Trophoblast cell (in vitro differentiated cells and primary cell): ENCODE results near the gene PSD2.

ENCODE experiments used
- DNase-seq, 2 donors: peaks; one replicate each; pipeline ENCODE4 v3.0.0-alpha.2; 2016
- H2AFZ ChIP-seq: 2 replicates; pipeline ENCODE4 v1.6.1; 2013; ENCODE audit warnings: low read length, moderate library complexity, mild to moderate bottlenecking; ENCODE audit not compliant: insufficient read depth, poor library complexity
- H2AK5ac ChIP-seq: 2 replicates; pipeline ENCODE4 v1.6.1; 2013; ENCODE audit warnings: mild to moderate bottlenecking, low read length
- H2BK120ac ChIP-seq: 2 replicates; pipeline ENCODE4 v1.6.1; 2013; ENCODE audit warnings: low read length, mild to moderate bottlenecking, moderate library complexity; ENCODE audit not compliant: insufficient read depth, poor library complexity
- H2BK12ac ChIP-seq: 2 replicates; pipeline ENCODE4 v1.6.1; 2013; ENCODE audit warnings: mild to moderate bottlenecking, low read length, moderate library complexity
- H2BK5ac ChIP-seq: 2 replicates; pipeline ENCODE4 v1.6.1; 2013; ENCODE audit warnings: low read length, low read depth, moderate library complexity, mild to moderate bottlenecking; ENCODE audit not compliant: poor library complexity
- H3K14ac ChIP-seq: 2 replicates; pipeline ENCODE4 v1.6.1; 2013; ENCODE audit warnings: mild to moderate bottlenecking, low read length
- H3K18ac ChIP-seq: 2 replicates; pipeline ENCODE4 v1.6.1; 2013; ENCODE audit warnings: mild to moderate bottlenecking, low read length
- H3K23ac ChIP-seq: 2 replicates; pipeline ENCODE4 v1.6.1; 2013; ENCODE audit warnings: low read length
- H3K27ac ChIP-seq: 2 replicates; pipeline ENCODE4 v1.5.1; 2013; ENCODE audit warnings: low read depth, mild to moderate bottlenecking, inconsistent platforms, low read length, moderate library complexity
- H3K27me3 ChIP-seq: 2 replicates; pipeline ENCODE4 v1.6.1; 2013; ENCODE audit warnings: inconsistent platforms, mild to moderate bottlenecking, low read length, moderate library complexity; ENCODE audit not compliant: insufficient read depth
- H3K36me3 ChIP-seq, 2 experiments: 1 replicate in 1 of 2; 2 replicates in 1 of 2; pipeline ENCODE4 v1.6.1; 2013; ENCODE audit warnings: low read length in 2 of 2, mild to moderate bottlenecking in 2 of 2, moderate library complexity in 1 of 2; ENCODE audit not compliant: insufficient read depth in 2 of 2, control insufficient read depth in 1 of 2
- H3K4ac ChIP-seq: 2 replicates; pipeline ENCODE4 v1.6.1; 2013; ENCODE audit warnings: low read depth, mild to moderate bottlenecking, low read length, moderate library complexity
- H3K4me1 ChIP-seq, 2 experiments: 1 replicate in 1 of 2; 2 replicates in 1 of 2; pipeline ENCODE4 v1.6.1; 2013; ENCODE audit warnings: low read length in 2 of 2, mild to moderate bottlenecking in 2 of 2, moderate library complexity in 1 of 2; ENCODE audit not compliant: insufficient read depth in 2 of 2, control insufficient read depth in 1 of 2
- H3K4me2 ChIP-seq: 2 replicates; pipeline ENCODE4 v1.6.1; 2013; ENCODE audit warnings: inconsistent platforms, mild to moderate bottlenecking, low read length, moderate library complexity
- H3K4me3 ChIP-seq: 2 replicates; pipeline ENCODE4 v1.5.1; 2013; ENCODE audit warnings: mild to moderate bottlenecking, low read depth, low read length, inconsistent platforms
- H3K79me1 ChIP-seq: one replicate; pipeline ENCODE4 v1.6.1; 2013; ENCODE audit warnings: low read length
- H3K79me2 ChIP-seq: 2 replicates; pipeline ENCODE4 v1.6.1; 2013; ENCODE audit warnings: low read length, mild to moderate bottlenecking; ENCODE audit not compliant: control insufficient read depth, insufficient read depth, poor library complexity
- H3K9ac ChIP-seq: 2 replicates; pipeline ENCODE4 v1.6.1; 2013; ENCODE audit warnings: mild to moderate bottlenecking, low read length
- H3K9me3 ChIP-seq: 2 replicates; pipeline ENCODE4 v1.6.1; 2013; ENCODE audit warnings: low read depth, mild to moderate bottlenecking, control low read depth, inconsistent platforms, low read length; ENCODE audit not compliant: insufficient read depth
- H4K12ac ChIP-seq: 2 replicates; pipeline ENCODE4 v1.6.1; 2013; ENCODE audit warnings: low read depth, mild to moderate bottlenecking, low read length, moderate library complexity
- H4K8ac ChIP-seq: 2 replicates; pipeline ENCODE4 v1.6.1; 2013; ENCODE audit warnings: low read depth, mild to moderate bottlenecking, low read length, moderate library complexity
- H4K91ac ChIP-seq: one replicate; pipeline ENCODE4 v1.6.1; 2013; ENCODE audit warnings: low read depth, mild to moderate bottlenecking, low read length, moderate library complexity
- WGBS: extraction: QIAGEN DNeasy Blood & Tissue Kit; methylation state at CpG from one replicate; pipeline ENCODE4 v1.1.7; 2013; ENCODE audit warnings: missing lambda C conversion rate; ENCODE audit not compliant: insufficient read length, insufficient coverage; ENCODE audit errors: extremely low coverage; 5-methylcytosine and 5-hydroxymethylcytosine counted together

PSD2 gene

GRCh38 chr5:139835656-139836055 is 40.0 kb downstream of the PSD2 start:
- Histone ChIP-seq H3K79me1 (no peaks in the 10 kb centered on the region), H2BK5ac (no peak overlapping the region), H4K91ac (no peak overlapping the region), H3K27me3 (no peaks in the 10 kb centered on the region), H2BK120ac (no peak overlapping the region), H3K4me3 (no peak overlapping the region), H3K9ac (no peak overlapping the region), H3K27ac (no peak overlapping the region), H3K4me2 (no peak overlapping the region), H2AK5ac (no peak overlapping the region), H3K18ac (no peak overlapping the region), H3K23ac (no peak overlapping the region), H3K4me1 (no peaks in the 10 kb centered on the region), H4K12ac (no peak overlapping the region), H3K9me3 (peaks cover 2% of the 10 kb centered on the region), H3K4ac (no peak overlapping the region), H2AFZ (no peak overlapping the region), H3K79me2 (no peaks in the 10 kb centered on the region), H2BK12ac (no peak overlapping the region), H4K8ac (no peak overlapping the region), H3K14ac (no peak overlapping the region), H3K36me3 (no peaks in the 10 kb centered on the region)
- no CpG with 5 or more reads among the region's 3 CpGs for WGBS
- DNase-seq, result no peak

GRCh38 chr5:139836469-139837208 is 41.0 kb downstream of the PSD2 start:
- Histone ChIP-seq H3K23ac (no peak overlapping the region), H2AFZ (no peak overlapping the region), H4K8ac (no peak overlapping the region), H3K36me3 (no peaks in the 10 kb centered on the region), H2BK120ac (no peak overlapping the region), H3K9me3 (peaks cover 2% of the 10 kb centered on the region), H2BK12ac (no peak overlapping the region), H3K79me1 (no peaks in the 10 kb centered on the region), H3K4me2 (no peak overlapping the region), H4K12ac (no peak overlapping the region), H3K79me2 (no peaks in the 10 kb centered on the region), H4K91ac (no peak overlapping the region), H3K27me3 (no peaks in the 10 kb centered on the region), H3K18ac (no peak overlapping the region), H3K14ac (no peak overlapping the region), H3K4me3 (no peak overlapping the region), H3K4ac (no peak overlapping the region), H3K9ac (no peak overlapping the region), H2BK5ac (no peak overlapping the region), H3K4me1 (no peaks in the 10 kb centered on the region), H3K27ac (no peak overlapping the region), H2AK5ac (no peak overlapping the region)
- no peak for DNase-seq
- no CpG with 5 or more reads among the region's 22 CpGs for WGBS

DNA sequence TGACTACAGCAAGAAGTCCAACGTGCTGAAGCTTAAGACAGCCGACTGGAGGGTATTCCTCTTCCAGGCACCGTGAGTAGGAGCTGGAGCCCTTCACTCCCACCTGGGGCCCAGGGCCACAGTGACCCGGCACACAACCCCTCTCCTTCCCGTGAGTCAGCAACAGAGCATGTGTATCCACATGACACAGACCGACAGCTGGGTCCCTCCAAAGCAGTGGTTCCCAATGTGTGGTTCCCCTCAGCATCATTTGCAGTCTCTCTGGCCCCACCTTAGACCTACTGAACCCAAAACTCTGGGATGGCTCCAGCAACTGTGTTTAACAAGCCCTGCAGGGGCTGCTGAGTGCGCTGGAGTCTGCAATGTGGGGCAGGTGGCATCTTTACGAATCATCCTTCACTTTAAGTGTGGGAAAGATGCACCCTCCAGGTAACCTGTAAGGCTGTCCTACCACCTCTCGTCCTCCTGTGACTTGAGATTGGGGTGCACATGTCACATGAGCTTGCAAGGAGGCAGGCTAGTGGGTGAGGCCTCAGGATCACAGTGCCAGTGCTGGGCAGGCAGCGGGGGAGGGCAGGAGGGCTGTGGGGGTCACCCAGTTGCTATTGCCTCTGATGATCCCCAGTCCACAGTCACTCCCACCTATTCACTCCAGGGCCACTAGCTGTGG is 42.2 kb downstream of the PSD2 start:
- Histone ChIP-seq H3K79me1 (no peaks in the 10 kb centered on the region), H3K18ac (no peak overlapping the region), H4K91ac (no peak overlapping the region), H4K12ac (no peak overlapping the region), H2BK120ac (no peak overlapping the region), H2AK5ac (no peak overlapping the region), H3K36me3 (no peaks in the 10 kb centered on the region), H3K4me3 (no peak overlapping the region), H3K27me3 (no peaks in the 10 kb centered on the region), H3K4ac (no peak overlapping the region), H2AFZ (no peak overlapping the region), H3K14ac (no peak overlapping the region), H4K8ac (no peak overlapping the region), H3K79me2 (no peaks in the 10 kb centered on the region), H3K4me2 (no peak overlapping the region), H2BK12ac (no peak overlapping the region), H3K23ac (no peak overlapping the region), H3K27ac (no peak overlapping the region), H3K4me1 (no peaks in the 10 kb centered on the region), H2BK5ac (no peak overlapping the region), H3K9me3 (peaks cover 2% of the 10 kb centered on the region), H3K9ac (no peak overlapping the region)
- no peak for DNase-seq
- no CpG with 5 or more reads among the region's 10 CpGs for WGBS

DNA sequence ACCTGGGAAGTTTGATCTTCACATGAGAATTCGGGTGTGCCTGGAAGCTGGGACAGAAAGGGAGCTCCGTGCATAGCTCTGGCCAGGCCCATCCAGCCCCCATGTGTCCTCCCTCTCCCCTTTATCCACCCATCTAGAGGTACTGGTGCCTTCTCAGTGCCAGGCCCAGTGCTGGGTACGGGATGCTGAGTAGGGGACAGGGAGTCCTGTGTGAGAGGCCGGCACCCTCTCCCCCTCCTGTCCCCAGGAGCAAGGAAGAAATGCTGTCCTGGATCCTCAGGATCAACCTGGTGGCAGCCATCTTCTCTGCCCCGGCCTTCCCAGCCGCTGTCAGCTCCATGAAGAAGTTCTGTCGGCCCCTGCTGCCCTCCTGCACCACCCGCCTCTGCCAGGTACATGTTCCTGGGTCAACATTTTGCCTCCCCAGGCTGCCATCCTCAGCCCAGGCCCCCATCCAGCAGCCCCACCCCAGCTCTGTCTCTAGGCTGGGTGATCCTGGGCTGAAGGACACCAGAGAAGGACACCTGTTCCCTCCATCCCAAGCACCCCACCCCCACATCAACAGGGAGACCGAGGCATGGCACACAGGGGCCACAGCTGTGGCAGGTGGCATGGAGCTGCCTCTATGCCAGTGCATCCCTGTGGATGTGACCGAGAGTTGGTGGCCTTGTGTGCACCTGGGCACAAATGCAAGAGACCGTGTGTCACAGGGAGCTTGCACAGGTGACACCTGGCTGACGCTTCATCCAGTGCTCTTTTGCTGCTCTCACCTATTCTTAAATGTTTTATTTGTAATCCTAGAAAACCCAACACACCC is 43.0 kb downstream of the PSD2 start:
- no peak overlapping the region for H2BK120ac ChIP-seq
- no peaks in the 10 kb centered on the region for H3K36me3 ChIP-seq
- H3K4me3 ChIP-seq, result no peak overlapping the region
- no peak overlapping the region for H3K9ac ChIP-seq
- H3K4ac ChIP-seq, result no peak overlapping the region
- H4K8ac ChIP-seq, result no peak overlapping the region
- no peak overlapping the region for H2BK5ac ChIP-seq
- H3K14ac ChIP-seq, result no peak overlapping the region
- H3K23ac ChIP-seq, result no peak overlapping the region
- no peak overlapping the region for H3K4me2 ChIP-seq
- no peaks in the 10 kb centered on the region for H3K79me1 ChIP-seq
- H3K27me3 ChIP-seq, result no peaks in the 10 kb centered on the region
- no peak overlapping the region for H2AFZ ChIP-seq
- no peak overlapping the region for H3K18ac ChIP-seq
- peaks cover 2% of the 10 kb centered on the region for H3K9me3 ChIP-seq
- H3K27ac ChIP-seq, result no peak overlapping the region
- no peak overlapping the region for H4K91ac ChIP-seq
- no peak overlapping the region for H2AK5ac ChIP-seq
- H4K12ac ChIP-seq, result no peak overlapping the region
- no peaks in the 10 kb centered on the region for H3K79me2 ChIP-seq
- WGBS, result no CpG with 5 or more reads among the region's 12 CpGs
- DNase-seq, result no peak
- H3K4me1 ChIP-seq, result no peaks in the 10 kb centered on the region
- H2BK12ac ChIP-seq, result no peak overlapping the region
